WTC11 (cell line): ENCODE data around the gene LRRC32. TPM values are rescaled to one million over a fixed set of nuclear protein-coding genes. Genes with fewer than 3 reads are reported as not detected.

Experiments used
- ATAC-seq: fragments of 200-7000 bp; cut with Tn5 transposase; 2 replicates; pipeline ENCODE4 v1.10.0; 2021; ENCODE audit warnings: mild to moderate bottlenecking, moderate library complexity
- CTCF ChIA-PET: fragments of 300-600 bp; sonication (Branson Sonifier 250); formaldehyde crosslinking; loops from one replicate; lab custom pipeline; 2021; ENCODE audit warnings: antibody characterized with exemption; lab: Charles Lee
- POLR2A ChIA-PET: fragments of 350-600 bp; sonication (Branson Sonifier 250); formaldehyde crosslinking; loops from one replicate; lab custom pipeline; 2021; ENCODE audit warnings: antibody characterized with exemption; lab: Charles Lee
- DNase-seq: peaks from one replicate; pipeline ENCODE4 v3.0.0; 2021; ENCODE audit warnings: low spot score
- H3K27ac Mint-ChIP-seq: 2 replicates; pipeline ENCODE4 v1.8.0; 2021; ENCODE audit warnings: mixed read lengths
- H3K27me3 Mint-ChIP-seq: 2 replicates; pipeline ENCODE4 v1.8.0; 2021; ENCODE audit warnings: low read depth, mild to moderate bottlenecking, moderate library complexity, mixed read lengths
- H3K36me3 Mint-ChIP-seq: 2 replicates; pipeline ENCODE4 v1.8.0; 2021; ENCODE audit warnings: mixed read lengths
- H3K4me1 Mint-ChIP-seq: 2 replicates; pipeline ENCODE4 v1.8.0; 2022; ENCODE audit warnings: mixed read lengths
- H3K4me3 Mint-ChIP-seq: 2 replicates; pipeline ENCODE4 v1.8.0; 2021; ENCODE audit warnings: mild to moderate bottlenecking, moderate library complexity, mixed read lengths
- H3K9me3 Mint-ChIP-seq: 2 replicates; pipeline ENCODE4 v1.8.0; 2021; ENCODE audit warnings: mixed read lengths
- EMX1 ChIP-seq: fragments of 250-450 bp; sonication (Bioruptor Pico); IDR thresholded peaks from 2 replicates; pipeline ENCODE4 v1.8.0; 2021; ENCODE audit warnings: mild to moderate bottlenecking
- NFATC4 ChIP-seq: fragments of 250-450 bp; sonication (Bioruptor Pico); IDR thresholded peaks from 2 replicates; pipeline ENCODE4 v1.9.0; 2021; ENCODE audit warnings: mild to moderate bottlenecking
- NR2C2 ChIP-seq: sonication (generic); formaldehyde crosslinking; IDR thresholded peaks from 2 replicates; pipeline ENCODE4 v1.8.0; 2022; ENCODE audit warnings: mild to moderate bottlenecking, missing genetic modification reagents
- RELA ChIP-seq: sonication (generic); formaldehyde crosslinking; IDR thresholded peaks from 2 replicates; pipeline ENCODE4 v1.8.1; 2022; ENCODE audit warnings: missing genetic modification reagents, mild to moderate bottlenecking, borderline replicate concordance
- ZBTB21 ChIP-seq: sonication (generic); formaldehyde crosslinking; IDR thresholded peaks from 2 replicates; pipeline ENCODE4 v1.8.1; 2023; ENCODE audit warnings: mild to moderate bottlenecking, missing genetic modification reagents, borderline replicate concordance
- ZNF263 ChIP-seq: sonication (generic); formaldehyde crosslinking; IDR thresholded peaks from 2 replicates; pipeline ENCODE4 v1.8.1; 2022; ENCODE audit warnings: low read depth, mild to moderate bottlenecking, moderate library complexity, missing genetic modification reagents
- ZNF317 ChIP-seq: sonication (generic); formaldehyde crosslinking; IDR thresholded peaks from 2 replicates; pipeline ENCODE4 v1.8.1; 2023; ENCODE audit warnings: low read depth, mild to moderate bottlenecking, moderate library complexity, missing genetic modification reagents, borderline replicate concordance
- total RNA-seq: library from RNA; stranded (reverse); gene quantifications from 3 replicates; pipeline ENCODE4 v1.2.3, GENCODE V29; 2021
- TF ChIP-seq, protein P1 (sequence below): sonication (generic); formaldehyde crosslinking; IDR thresholded peaks from 2 replicates; pipeline ENCODE4 v1.8.1; 2023; ENCODE audit warnings: mild to moderate bottlenecking, missing genetic modification reagents, moderate library complexity
- TF ChIP-seq, protein P2 (sequence below): fragments of 250-450 bp; sonication (Bioruptor Pico); IDR thresholded peaks from 2 replicates; pipeline ENCODE4 v1.9.0; 2021; ENCODE audit warnings: mild to moderate bottlenecking
- TF ChIP-seq, protein P3 (sequence below): sonication (generic); formaldehyde crosslinking; IDR thresholded peaks from 2 replicates; pipeline ENCODE4 v1.8.1; 2022; ENCODE audit warnings: mild to moderate bottlenecking, moderate library complexity, missing genetic modification reagents
- TF ChIP-seq, protein P4 (sequence below): sonication (generic); formaldehyde crosslinking; IDR thresholded peaks from 2 replicates; pipeline ENCODE4 v1.8.1; 2022; ENCODE audit warnings: low read depth, mild to moderate bottlenecking, moderate library complexity, missing genetic modification reagents, borderline replicate concordance
- TF ChIP-seq, protein P5 (sequence below): sonication (generic); formaldehyde crosslinking; IDR thresholded peaks from 2 replicates; pipeline ENCODE4 v1.8.1; 2022; ENCODE audit warnings: low read depth, missing genetic modification reagents, borderline replicate concordance
- TF ChIP-seq, protein P6 (sequence below): sonication (generic); formaldehyde crosslinking; IDR thresholded peaks from 2 replicates; pipeline ENCODE4 v1.8.0; 2023; ENCODE audit warnings: missing genetic modification reagents, mild to moderate bottlenecking, borderline replicate concordance

LRRC32 gene
- total RNA-seq, 1 experiment from 2014 or later: 0.74 TPM

DNA sequence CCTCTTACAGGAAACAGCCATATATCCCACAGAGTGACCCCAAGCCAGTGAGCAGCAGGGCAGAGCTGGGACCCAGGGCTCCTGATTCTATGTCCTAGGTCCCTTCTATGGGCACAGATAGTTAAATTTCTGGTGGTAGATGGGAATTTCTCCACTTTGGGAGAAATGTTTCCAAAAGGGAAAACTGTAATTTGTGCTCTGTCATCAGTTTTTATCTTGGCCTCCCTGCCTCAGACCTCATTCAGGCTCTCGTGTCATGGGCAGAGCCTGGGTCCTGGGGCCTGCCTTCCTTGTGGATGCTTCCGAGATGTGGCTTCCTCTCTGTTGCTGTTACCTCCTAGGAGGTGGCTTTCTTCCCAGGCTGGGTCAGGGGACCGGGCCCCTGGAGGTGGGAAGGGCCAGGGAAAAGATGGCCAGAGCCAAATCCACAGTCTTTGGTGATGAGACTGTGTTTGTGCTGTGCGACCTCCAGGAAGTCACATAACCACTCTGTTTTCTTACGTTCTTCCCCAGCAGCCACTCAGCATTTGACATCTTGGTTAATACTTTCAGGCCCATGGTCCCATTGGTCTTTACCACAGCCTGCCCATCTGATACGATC is 8.6 kb downstream of the LRRC32 start:
- peaks cover 8% of the 10 kb centered on the region for H3K4me1 Mint-ChIP-seq
- no peak for ATAC-seq
- CTCF ChIA-PET: interaction anchor here (2.2 kb wide), 1 partner anchor 61 kb away, joined by 5 read pairs; no protein-coding TSS in a partner anchor
- POLR2A ChIA-PET: no interaction called here
- H3K4me3 Mint-ChIP-seq: no peak overlapping the region
- H3K9me3 Mint-ChIP-seq: no peaks in the 10 kb centered on the region
- H3K27me3 Mint-ChIP-seq: no peaks in the 10 kb centered on the region
- no peak for DNase-seq
- no peaks in the 10 kb centered on the region for H3K36me3 Mint-ChIP-seq
- no peak overlapping the region for H3K27ac Mint-ChIP-seq
- no peak for TF ChIP-seq EMX1 (CRISPR knock-in tag)
- TF ChIP-seq ZNF317: no peak
- TF ChIP-seq, all 79 proteins: peak for 0

DNA sequence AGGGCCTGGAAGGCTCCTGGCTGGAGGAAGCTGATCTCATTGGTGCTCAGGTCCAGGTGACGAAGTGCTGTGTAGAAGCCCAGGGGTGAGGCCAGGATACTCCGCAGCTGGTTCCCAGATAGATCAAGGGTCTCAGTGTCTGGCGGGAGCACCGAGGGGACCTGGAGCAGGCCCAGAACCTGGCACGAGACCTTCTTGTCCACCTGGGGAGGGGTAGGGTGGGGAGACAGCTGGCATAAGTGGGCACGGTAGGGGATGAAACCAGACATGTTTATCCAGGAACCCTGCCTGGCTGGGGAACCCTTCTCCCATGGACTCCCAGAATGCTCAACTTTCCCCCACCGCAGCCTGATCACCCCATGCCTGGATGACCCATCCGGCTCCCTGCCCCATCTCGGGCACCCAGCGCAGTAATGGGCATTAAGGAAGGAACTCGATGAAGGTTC is 9.2 kb downstream of the LRRC32 start:
- ATAC-seq (no peak), DNase-seq (no peak)
- H3K4me3 Mint-ChIP-seq: no peak overlapping the region
- no peaks in the 10 kb centered on the region for H3K36me3 Mint-ChIP-seq
- TF ChIP-seq, protein P1, sequence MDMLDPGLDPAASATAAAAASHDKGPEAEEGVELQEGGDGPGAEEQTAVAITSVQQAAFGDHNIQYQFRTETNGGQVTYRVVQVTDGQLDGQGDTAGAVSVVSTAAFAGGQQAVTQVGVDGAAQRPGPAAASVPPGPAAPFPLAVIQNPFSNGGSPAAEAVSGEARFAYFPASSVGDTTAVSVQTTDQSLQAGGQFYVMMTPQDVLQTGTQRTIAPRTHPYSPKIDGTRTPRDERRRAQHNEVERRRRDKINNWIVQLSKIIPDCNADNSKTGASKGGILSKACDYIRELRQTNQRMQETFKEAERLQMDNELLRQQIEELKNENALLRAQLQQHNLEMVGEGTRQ: no peak
- no peak for TF ChIP-seq NFATC4
- TF ChIP-seq, protein P2, sequence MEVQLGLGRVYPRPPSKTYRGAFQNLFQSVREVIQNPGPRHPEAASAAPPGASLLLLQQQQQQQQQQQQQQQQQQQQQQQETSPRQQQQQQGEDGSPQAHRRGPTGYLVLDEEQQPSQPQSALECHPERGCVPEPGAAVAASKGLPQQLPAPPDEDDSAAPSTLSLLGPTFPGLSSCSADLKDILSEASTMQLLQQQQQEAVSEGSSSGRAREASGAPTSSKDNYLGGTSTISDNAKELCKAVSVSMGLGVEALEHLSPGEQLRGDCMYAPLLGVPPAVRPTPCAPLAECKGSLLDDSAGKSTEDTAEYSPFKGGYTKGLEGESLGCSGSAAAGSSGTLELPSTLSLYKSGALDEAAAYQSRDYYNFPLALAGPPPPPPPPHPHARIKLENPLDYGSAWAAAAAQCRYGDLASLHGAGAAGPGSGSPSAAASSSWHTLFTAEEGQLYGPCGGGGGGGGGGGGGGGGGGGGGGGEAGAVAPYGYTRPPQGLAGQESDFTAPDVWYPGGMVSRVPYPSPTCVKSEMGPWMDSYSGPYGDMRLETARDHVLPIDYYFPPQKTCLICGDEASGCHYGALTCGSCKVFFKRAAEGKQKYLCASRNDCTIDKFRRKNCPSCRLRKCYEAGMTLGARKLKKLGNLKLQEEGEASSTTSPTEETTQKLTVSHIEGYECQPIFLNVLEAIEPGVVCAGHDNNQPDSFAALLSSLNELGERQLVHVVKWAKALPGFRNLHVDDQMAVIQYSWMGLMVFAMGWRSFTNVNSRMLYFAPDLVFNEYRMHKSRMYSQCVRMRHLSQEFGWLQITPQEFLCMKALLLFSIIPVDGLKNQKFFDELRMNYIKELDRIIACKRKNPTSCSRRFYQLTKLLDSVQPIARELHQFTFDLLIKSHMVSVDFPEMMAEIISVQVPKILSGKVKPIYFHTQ (CRISPR knock-in tag): no peak
- TF ChIP-seq, protein P3, sequence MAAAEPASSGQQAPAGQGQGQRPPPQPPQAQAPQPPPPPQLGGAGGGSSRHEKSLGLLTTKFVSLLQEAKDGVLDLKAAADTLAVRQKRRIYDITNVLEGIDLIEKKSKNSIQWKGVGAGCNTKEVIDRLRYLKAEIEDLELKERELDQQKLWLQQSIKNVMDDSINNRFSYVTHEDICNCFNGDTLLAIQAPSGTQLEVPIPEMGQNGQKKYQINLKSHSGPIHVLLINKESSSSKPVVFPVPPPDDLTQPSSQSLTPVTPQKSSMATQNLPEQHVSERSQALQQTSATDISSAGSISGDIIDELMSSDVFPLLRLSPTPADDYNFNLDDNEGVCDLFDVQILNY (CRISPR knock-in tag): no peak
- H3K4me1 Mint-ChIP-seq: peaks cover 8% of the 10 kb centered on the region
- POLR2A ChIA-PET: no interaction called here
- H3K27me3 Mint-ChIP-seq: no peaks in the 10 kb centered on the region
- CTCF ChIA-PET: interaction anchor here (1.2 kb wide), 1 partner anchor 63 kb away, joined by 5 read pairs; no protein-coding TSS in a partner anchor
- H3K27ac Mint-ChIP-seq: no peak overlapping the region
- H3K9me3 Mint-ChIP-seq: no peaks in the 10 kb centered on the region

DNA sequence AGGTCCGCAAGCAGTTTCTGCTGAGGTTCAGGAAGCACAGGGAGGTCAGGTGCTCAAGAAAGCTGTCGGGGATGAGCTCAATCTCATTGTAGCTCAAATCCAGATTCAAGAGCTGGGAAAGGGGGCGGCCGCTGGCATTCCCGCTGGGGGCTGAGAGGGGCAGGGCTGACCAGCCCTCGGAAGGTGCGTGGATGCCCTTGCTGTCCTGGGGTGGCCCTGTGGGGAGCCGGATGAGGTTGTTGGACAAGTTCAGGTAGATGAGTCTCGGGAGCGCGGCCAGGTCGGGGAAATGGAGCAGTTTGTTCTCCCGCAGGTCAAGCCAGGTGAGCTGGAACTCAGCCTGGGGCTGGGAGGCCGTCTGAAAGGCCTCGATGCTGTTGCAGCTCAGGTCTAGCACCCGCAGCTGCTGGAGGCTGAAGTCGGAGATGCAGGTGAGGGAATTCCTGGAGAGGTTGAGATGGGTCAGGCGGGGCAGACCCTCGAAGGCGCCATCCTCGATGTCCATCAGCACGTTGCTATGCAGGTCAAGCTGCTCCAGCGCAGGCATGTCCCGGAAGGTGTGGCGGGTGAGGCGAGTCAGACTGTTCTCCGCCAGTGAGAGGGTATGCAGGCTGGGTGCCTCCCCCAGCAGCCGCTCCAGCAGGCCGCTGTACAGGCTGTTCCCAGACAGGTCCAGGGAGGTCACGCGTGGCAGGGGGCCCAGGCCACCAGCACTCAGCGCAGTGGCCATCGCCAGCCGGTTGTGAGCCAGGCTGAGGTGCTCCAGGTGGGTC is 9.8 kb downstream of the LRRC32 start:
- no peaks in the 10 kb centered on the region for H3K36me3 Mint-ChIP-seq
- no peak for DNase-seq
- H3K27ac Mint-ChIP-seq: no peak overlapping the region; the same call in 1 of the 2 replicates
- ATAC-seq: no peak
- H3K4me1 Mint-ChIP-seq: peaks cover 7% of the 10 kb centered on the region
- POLR2A ChIA-PET: no interaction called here
- H3K9me3 Mint-ChIP-seq: no peaks in the 10 kb centered on the region
- H3K27me3 Mint-ChIP-seq: no peaks in the 10 kb centered on the region
- H3K4me3 Mint-ChIP-seq: no peak overlapping the region
- TF ChIP-seq, protein P4, sequence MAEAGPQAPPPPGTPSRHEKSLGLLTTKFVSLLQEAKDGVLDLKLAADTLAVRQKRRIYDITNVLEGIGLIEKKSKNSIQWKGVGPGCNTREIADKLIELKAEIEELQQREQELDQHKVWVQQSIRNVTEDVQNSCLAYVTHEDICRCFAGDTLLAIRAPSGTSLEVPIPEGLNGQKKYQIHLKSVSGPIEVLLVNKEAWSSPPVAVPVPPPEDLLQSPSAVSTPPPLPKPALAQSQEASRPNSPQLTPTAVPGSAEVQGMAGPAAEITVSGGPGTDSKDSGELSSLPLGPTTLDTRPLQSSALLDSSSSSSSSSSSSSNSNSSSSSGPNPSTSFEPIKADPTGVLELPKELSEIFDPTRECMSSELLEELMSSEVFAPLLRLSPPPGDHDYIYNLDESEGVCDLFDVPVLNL (CRISPR knock-in tag): no peak
- TF ChIP-seq NR2C2 (CRISPR knock-in tag): no peak
- TF ChIP-seq ZBTB21 (CRISPR knock-in tag): no peak
- TF ChIP-seq EMX1 (CRISPR knock-in tag): no peak
- TF ChIP-seq, protein P5, sequence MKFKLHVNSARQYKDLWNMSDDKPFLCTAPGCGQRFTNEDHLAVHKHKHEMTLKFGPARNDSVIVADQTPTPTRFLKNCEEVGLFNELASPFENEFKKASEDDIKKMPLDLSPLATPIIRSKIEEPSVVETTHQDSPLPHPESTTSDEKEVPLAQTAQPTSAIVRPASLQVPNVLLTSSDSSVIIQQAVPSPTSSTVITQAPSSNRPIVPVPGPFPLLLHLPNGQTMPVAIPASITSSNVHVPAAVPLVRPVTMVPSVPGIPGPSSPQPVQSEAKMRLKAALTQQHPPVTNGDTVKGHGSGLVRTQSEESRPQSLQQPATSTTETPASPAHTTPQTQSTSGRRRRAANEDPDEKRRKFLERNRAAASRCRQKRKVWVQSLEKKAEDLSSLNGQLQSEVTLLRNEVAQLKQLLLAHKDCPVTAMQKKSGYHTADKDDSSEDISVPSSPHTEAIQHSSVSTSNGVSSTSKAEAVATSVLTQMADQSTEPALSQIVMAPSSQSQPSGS (CRISPR knock-in tag): no peak
- no peak for TF ChIP-seq RELA (CRISPR knock-in tag)
- TF ChIP-seq, protein P6, sequence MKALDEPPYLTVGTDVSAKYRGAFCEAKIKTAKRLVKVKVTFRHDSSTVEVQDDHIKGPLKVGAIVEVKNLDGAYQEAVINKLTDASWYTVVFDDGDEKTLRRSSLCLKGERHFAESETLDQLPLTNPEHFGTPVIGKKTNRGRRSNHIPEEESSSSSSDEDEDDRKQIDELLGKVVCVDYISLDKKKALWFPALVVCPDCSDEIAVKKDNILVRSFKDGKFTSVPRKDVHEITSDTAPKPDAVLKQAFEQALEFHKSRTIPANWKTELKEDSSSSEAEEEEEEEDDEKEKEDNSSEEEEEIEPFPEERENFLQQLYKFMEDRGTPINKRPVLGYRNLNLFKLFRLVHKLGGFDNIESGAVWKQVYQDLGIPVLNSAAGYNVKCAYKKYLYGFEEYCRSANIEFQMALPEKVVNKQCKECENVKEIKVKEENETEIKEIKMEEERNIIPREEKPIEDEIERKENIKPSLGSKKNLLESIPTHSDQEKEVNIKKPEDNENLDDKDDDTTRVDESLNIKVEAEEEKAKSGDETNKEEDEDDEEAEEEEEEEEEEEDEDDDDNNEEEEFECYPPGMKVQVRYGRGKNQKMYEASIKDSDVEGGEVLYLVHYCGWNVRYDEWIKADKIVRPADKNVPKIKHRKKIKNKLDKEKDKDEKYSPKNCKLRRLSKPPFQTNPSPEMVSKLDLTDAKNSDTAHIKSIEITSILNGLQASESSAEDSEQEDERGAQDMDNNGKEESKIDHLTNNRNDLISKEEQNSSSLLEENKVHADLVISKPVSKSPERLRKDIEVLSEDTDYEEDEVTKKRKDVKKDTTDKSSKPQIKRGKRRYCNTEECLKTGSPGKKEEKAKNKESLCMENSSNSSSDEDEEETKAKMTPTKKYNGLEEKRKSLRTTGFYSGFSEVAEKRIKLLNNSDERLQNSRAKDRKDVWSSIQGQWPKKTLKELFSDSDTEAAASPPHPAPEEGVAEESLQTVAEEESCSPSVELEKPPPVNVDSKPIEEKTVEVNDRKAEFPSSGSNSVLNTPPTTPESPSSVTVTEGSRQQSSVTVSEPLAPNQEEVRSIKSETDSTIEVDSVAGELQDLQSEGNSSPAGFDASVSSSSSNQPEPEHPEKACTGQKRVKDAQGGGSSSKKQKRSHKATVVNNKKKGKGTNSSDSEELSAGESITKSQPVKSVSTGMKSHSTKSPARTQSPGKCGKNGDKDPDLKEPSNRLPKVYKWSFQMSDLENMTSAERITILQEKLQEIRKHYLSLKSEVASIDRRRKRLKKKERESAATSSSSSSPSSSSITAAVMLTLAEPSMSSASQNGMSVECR (CRISPR knock-in tag): no peak
- no peak for TF ChIP-seq ZNF263 (CRISPR knock-in tag)
- CTCF ChIA-PET: interaction anchor here (1.0 to 1.2 kb wide), 3 partner anchors 10 to 62 kb away, joined by 3 to 5 read pairs (median 4); partner anchors contain the start of gene LRRC32
